Erythroblast (primary cell): ENCODE data around the gene GABRA4.
A peak's percentile ranks its signal among the peaks of the same experiment; 100 is the strongest.

Experiments
- DNase-seq, 2 experiments: peaks; one replicate each; lab custom pipeline; 2025; lab: John Stamatoyannopoulos, UW
- GATA1 ChIP-seq: IDR thresholded peaks from 2 replicates; pipeline ENCODE4 v1.6.1; 2011; ENCODE audit warnings: low read depth, mild to moderate bottlenecking, control low read depth, low read length, moderate library complexity
- POLR2A ChIP-seq: IDR thresholded peaks from 2 replicates; pipeline ENCODE4 v1.6.1; 2011; ENCODE audit warnings: mild to moderate bottlenecking, low read length

Gene GABRA4

GRCh38 chr4:46993075-46994006, at the start of gene GABRA4:
Gene GABRA4, minus strand, starts transcription at chr4:46993581. Its CDS starts 157 bp downstream, at chr4:46993424.
- TF ChIP-seq POLR2A (no peak), GATA1 (no peak)
- DNase-seq: no peak

GRCh38 chr4:47040828-47041227, 47.4 kb upstream of the GABRA4 start:
- no peak for TF ChIP-seq POLR2A
- no peak for DNase-seq

DNA sequence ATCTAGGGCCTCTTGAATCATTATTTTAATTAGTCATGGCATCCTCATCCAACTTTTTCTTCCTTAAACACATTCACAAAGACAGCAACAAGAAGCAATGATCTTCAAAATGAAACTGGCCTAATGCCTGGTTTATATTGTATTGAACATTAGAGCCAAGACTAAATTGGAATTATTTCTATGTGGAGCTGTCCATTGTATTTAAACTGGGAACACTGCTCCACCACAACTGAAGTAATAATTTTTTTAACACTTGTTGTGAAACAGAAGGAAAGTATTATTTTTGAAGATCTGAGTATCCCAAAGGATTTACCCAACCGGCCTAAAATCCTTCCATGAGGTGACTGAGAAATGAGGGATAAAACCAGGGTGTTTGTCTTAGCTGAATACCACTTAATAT, 44.9 kb upstream of the GABRA4 start:
- DNase-seq: no peak
- TF ChIP-seq POLR2A (no peak), GATA1 (no peak)

DNA sequence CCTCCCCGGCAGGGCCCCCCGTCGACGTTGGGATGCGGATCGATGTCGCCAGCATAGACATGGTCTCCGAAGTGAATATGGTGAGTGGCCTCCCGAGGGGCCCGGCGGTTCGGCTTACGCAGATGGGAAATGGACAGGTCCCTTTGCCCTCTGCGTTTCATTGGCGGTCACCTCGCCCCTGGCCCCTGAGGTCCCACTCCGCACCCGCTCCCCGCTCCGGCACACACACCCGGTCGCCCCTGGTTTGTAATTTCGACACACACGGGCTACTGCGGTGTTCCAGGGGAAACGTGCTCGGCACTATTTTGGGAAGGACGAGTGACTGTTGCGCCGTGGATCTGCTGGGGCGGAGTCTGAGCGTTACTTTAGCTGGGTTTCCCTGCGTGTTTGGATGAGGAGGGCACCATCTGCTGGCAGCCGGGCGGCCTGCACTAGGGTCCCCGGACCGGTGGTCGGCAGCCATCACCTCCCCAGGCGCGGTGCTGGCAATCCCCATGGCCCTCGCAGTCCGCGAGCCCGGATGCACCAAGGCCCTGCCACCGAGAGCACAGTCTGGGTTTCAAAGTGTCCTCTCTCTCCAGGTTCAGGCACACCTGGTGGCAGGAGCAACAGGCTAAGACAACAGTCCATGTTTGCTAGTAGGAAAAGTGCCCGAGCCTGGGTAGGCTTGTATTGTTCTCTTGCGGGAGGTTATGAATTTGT, 39.2 kb upstream of the GABRA4 start:
- TF ChIP-seq GATA1: no peak
- TF ChIP-seq POLR2A: no peak
- peak; percentile 27 to 45 for DNase-seq

GRCh38 chr4:47031751-47032404, 38.5 kb upstream of the GABRA4 start:
- no peak for DNase-seq
- TF ChIP-seq GATA1: no peak
- TF ChIP-seq POLR2A: no peak

DNA sequence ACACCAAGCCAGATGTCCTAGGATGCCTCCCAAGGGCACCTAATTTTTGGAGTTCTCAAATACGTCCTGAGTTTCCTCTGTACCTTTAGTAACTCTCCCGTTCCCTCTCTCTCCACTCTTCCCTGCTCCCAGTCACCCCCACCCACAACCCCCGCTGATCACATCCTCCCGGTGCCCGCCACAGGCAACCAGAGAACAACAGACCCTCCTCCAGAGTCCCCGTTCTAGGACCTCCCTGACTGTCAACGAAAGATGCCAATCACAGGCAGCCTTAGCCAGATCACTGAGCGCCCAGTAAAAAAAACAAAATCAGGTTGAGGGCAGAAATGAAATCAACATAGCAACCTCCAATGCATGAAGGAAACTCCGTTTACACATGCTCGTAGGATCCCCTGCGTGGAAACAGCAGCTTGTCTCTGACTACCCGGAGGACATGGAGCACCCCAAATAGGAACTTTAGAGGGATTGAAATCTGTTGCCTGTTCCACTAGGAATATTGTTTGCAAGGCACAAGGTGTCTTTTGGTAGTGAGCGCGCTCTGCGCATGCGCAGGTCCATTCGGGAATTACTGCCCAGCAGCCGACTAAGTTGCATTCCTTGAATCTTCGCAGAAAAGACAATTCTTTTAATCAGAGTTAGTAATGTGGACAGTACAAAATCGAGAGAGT, 37.8 kb upstream of the GABRA4 start, which contains the start of gene GABRB1:
Gene GABRB1 (plus strand): TSS at position 557 of the 668 bp plus-strand sequence.
- TF ChIP-seq GATA1: no peak
- no peak for DNase-seq

GRCh38 chr4:47017494-47017893, 24.1 kb upstream of the GABRA4 start:
- TF ChIP-seq POLR2A (no peak), GATA1 (no peak)
- DNase-seq: no peak

GRCh38 chr4:47017081-47017480, 23.7 kb upstream of the GABRA4 start:
- TF ChIP-seq GATA1 (no peak), POLR2A (no peak)
- DNase-seq: no peak

- TF ChIP-seq POLR2A (no peak), GATA1 (no peak)
- DNase-seq: no peak
Measured at GRCh38 chr4:47013373-47013772, 20.0 kb upstream of the GABRA4 start.

DNA sequence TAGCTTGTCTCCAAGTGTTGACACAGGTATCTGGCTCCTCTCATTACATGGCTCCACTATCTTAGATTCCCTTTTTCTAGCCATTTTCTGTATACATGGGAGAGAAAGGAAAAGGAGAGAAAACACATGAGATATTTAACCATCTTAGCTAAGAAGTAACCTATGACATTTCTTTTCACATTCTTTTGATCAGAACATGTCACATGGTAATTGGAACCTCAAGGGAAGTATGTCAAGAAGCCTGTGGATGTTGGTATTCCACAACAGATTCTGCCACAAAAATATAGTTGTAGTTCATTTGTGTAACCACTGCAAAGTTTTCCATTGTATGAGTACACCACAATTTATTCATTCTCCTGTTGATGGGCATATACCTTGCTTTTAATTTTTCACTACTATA, 19.3 kb upstream of the GABRA4 start:
- DNase-seq: no peak
- TF ChIP-seq POLR2A: no peak
- no peak for TF ChIP-seq GATA1

GRCh38 chr4:47010912-47011446, 17.6 kb upstream of the GABRA4 start:
- no peak for TF ChIP-seq GATA1
- TF ChIP-seq POLR2A: no peak
- DNase-seq: peak in 1 of 2 experiments; percentile 12

DNA sequence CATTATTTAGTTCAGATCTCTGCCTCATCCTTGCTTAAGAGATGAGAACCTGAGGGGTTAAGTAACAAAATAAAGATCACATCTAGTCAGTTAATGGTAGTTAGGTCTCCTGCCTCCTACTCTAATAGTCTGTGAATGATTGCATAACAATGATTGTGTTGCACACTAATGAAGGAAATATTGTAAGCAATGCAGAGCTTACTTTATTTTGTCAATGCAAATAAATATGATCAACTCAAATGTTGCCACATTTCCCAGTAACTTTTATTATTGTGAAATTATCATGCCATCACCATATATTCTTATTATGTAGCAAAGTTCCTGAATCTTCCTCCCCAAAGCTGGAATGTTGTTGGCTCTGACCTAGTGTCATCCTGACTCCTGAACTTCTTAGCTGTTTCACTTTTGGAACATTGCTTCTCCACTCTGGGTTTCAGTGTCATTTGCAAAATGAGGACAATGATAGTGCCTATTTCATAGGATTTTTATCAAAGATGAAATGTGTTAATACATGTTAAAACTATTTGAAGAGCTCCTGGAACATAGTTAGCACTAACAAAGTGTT, 17.0 kb upstream of the GABRA4 start:
- DNase-seq: no peak
- TF ChIP-seq POLR2A (no peak), GATA1 (no peak)

GRCh38 chr4:47002580-47002979, 9.2 kb upstream of the GABRA4 start:
- DNase-seq: no peak
- no peak for TF ChIP-seq POLR2A
- TF ChIP-seq GATA1: no peak
